GM21825 (cell line): ENCODE results near the gene SLC25A45.

Source experiments
- ATAC-seq: cut with Tn5 transposase; IDR thresholded peaks from one replicate; pipeline ENCODE4 v1.9.1; 2021; ENCODE audit warnings: mild to moderate bottlenecking, moderate library complexity; ENCODE audit not compliant: unreplicated experiment

SLC25A45 gene

GRCh38 chr11:65404638-65405339 is 22.3 kb upstream of the SLC25A45 start:
- no peak for ATAC-seq

DNA sequence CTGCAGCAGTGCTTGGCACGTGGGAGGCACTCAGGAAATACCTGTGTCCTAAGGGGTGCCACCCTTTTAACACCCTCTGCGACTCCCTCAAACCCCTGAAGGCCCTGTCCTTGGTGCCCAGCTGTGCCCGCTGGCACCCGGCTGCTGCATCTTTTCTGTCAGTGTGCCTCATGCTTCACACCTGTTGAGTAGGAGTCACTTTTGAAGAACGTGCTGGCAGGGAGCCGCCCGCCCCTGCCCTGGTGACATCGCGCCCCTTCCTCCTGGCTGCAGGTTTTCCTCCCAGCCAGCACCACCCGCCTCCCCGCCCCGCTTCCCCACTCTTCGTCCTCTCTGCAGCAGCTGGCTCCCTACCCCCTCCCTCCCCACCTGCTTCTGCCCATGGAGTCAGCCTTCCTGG is 21.8 kb upstream of the SLC25A45 start:
- no peak for ATAC-seq

GRCh38 chr11:65403607-65404121 is 21.2 kb upstream of the SLC25A45 start:
- ATAC-seq, result no peak

GRCh38 chr11:65402790-65403189 is 20.3 kb upstream of the SLC25A45 start:
- no peak for ATAC-seq

GRCh38 chr11:65401803-65402248 is 19.4 kb upstream of the SLC25A45 start:
- no peak for ATAC-seq

- ATAC-seq, result no peak
These were observed 18.8 kb upstream of the SLC25A45 start for GRCh38 chr11:65401073-65401802.

DNA sequence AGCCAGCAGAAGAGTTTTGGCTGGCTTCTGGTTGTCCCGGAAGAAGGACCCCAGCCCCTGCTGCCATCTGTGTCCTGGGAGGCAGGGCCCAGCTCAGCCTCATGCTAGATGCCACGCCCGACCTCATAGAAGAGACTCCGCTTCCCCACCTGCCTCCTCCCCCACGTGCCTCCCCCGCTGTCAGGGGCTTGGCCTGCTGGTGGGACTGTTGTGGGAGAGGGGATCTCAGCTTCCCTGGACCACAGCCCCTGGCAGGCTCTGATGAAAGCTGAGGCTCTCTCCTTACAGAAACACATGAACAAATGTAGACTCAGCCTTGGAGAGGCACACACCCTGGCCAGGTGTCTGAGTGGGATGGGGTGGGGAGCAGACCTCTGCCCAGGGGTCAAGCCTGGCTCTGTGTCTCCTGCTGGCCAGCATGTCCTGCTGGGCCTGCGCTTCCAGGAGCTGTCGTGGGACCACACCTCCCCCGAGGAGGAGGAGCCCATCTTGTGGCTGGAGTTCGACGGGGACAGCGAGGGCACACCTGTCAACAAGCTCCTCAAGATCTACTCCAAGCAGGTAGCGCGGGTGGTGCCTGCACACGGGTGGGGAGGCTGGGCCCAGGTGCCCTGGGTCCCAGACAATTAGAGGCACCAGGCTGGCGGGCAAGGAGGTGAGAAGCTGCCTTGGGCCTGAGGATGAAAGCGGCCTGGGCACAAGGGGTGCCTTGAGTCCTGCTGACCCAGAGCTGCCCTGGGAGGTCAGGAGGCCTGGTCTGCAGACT is 18.0 kb upstream of the SLC25A45 start:
- ATAC-seq, result no peak

GRCh38 chr11:65399845-65400244 is 17.4 kb upstream of the SLC25A45 start:
- no peak for ATAC-seq

DNA sequence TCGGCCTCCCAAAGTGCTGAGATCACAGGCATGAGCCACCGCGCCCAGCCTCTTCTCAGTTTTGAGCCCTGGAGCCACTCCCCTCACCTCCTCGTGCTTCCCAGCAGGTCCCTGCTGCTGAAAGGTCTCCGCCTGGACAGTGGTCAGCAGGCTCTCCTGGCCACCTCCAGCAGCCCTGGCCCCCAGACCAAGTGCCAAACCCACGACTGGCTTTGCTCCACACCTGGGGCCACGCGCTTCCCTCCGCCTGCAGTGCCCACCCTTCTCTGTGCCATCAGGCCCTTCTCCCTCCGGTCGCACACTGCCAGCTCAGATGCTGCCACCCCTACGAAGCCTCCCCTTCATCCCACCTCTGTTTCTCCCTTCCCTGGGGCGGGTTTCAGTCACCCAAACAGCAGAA is 16.8 kb upstream of the SLC25A45 start:
- no peak for ATAC-seq

DNA sequence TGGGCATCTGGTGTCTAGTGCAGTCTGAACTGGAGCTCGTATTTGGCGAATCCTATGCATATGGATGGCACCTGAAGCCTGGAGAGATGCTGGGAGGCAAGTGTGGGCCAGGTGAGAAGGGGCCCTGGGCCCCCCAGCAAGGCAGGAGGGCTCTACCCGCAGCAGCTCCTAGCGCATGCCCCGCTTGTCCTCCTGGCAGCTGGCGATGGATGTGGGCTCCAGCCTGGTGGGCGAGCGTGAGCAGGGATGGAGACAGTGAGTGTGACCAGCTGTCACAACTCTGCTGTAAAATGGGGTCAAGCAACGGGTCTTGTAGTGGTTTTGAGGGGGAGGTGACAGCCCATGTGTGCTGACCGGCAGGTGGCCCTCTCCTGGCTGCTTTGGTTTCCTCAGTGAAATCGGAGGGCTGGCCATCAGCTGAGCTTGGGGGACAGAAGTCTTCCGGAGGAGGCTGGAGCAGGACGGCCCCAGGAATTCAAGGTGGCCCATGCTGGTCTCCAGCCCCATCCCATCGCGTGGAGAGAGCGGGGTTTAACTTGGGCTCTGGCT is 16.0 kb upstream of the SLC25A45 start:
- no peak for ATAC-seq

DNA sequence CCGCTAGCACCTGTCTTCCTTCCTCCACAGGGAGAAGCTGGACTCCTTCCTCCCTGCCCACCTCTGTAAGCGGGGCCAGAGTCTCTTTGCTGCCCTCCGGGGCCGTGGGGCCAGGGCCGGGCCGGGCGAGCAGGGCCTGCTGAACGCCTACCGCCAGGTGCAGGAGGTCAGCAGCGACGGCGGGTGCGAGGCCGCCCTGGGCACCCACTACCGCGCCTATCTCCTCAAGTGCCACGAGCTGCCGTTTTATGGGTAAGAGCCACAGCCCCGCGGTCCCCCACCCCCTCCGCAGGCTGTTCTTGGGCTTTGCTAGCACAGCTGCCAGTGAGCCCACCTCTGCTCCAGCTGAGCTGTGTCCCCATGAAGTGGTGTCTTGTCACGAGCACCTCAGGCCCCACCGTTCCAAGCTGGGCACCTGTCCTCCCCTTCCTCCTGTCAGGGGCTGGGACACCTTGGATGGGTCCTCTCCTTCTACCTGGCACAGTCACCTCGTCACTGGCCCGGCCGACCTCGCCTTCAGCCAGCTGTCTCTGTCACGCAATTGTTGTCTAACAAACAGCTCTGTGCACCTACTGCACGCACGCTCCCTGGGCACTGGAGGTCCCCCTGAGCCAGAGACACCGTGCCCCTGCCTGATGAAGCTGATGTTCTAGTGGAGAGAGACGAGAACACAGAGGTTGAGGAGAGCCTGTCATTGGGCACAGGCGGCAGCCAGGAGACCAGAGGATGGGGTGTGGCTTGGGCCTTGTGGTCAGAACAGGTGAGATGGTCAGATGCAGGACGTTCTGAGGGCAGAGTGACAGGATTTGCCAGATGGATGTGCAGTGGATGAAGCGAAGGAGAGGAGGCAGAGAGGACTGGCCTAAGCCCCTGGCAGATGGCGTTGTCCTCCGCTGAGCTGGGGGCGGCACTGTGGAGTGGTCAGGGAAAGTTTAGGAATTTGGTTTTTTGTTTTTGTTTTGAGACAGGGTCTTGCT is 14.6 kb upstream of the SLC25A45 start:
- no peak for ATAC-seq

DNA sequence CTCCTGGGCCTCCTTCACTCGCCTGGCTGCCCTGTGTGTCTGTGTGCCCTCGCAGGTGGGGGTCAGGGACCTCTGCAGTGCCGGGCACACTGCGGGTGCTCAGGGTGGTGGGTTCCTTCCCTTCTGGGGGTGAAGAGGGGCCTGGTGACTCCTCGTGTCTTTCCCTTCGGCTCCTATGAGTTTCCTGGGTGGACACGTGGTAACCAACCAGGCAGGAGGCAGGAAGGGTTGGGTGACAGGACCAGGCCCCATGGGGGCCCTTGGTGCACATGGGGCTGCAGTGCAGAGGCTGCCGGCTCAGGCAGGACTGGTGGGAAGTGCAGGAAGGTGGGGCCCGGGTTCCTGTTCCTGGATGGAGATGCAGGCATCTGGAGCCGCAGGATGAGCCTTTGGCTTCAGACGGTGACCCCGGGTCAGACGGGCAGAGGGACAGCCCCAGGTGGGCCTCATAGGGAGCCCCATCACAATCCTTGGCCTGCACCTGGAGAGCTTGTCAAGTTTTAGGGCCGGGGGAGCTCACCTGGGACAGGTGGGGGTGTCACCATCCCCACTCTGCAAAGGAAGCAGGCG is 13.6 kb upstream of the SLC25A45 start:
- ATAC-seq, result no peak

- no peak for ATAC-seq
These were observed 11.7 kb upstream of the SLC25A45 start for GRCh38 chr11:65394125-65394536.

GRCh38 chr11:65393513-65394079 is 11.2 kb upstream of the SLC25A45 start:
- no peak for ATAC-seq

DNA sequence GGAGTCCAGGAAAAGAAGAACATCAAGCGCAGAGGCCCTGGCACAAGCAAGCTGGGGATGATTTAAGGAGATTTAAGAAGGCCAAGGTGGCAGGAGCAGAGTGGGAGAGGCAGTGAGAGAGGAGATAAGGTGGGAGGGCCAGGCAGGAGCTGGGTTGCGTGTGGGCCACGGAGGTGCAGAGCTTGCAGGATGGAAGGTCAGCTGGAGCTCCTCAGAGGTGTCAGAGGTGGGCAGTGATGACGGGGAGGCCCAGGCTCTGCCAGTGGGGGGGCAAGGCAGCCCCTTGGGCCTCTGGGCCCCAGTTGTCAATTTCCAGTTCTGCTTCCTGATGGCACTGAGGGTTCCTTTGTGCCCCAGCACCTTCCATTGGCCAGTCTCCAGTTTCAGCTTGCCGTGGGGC is 10.5 kb upstream of the SLC25A45 start:
- no peak for ATAC-seq

- no peak for ATAC-seq
These were observed 9.9 kb upstream of the SLC25A45 start for GRCh38 chr11:65392186-65392829.

DNA sequence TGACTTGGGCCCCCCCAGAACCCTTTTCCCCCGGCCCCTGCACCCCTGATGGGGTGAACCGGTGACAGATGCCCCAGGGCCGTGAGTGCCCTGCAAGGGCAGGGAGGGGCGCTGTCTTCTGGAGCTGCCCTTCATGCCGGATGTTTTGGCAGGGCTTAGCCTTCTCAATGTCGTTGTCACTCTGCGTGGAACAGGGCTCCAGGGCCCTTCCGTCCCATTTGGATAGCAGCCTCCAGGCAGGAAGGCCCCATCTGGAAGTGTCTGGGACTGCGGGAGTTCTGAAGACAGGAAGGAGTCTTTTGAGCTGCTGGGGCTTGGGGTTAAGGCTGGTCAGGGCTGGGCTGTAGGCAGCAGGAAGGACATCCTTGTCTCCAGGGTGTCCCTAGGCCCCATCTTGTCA is 8.6 kb upstream of the SLC25A45 start:
- ATAC-seq, result no peak

GRCh38 chr11:65390099-65390941 is 7.9 kb upstream of the SLC25A45 start:
- no peak for ATAC-seq
